Hepatic stellate cell (primary cell): ENCODE data around the gene LRRC2.
A peak's percentile ranks its signal among the peaks of the same experiment; 100 is the strongest.
"Not testable (repeated sequence)": the region's sequence is repeated elsewhere in the genome, so short reads cannot be mapped to it uniquely, and the experiment has no call there.

Experiments
- DNase-seq: peaks from one replicate; pipeline ENCODE4 v3.0.0; 2011; ENCODE audit warnings: low spot score

The LRRC2 gene

GRCh38 chr3:46584598-46585467 lies 18.7 kb upstream of the LRRC2 start:
- DNase-seq = no peak

GRCh38 chr3:46580675-46581074 lies 14.6 kb upstream of the LRRC2 start:
- no peak for DNase-seq

GRCh38 chr3:46579756-46580286 lies 13.7 kb upstream of the LRRC2 start:
- no peak for DNase-seq

GRCh38 chr3:46578973-46579755 lies 13.1 kb upstream of the LRRC2 start:
- no peak for DNase-seq

- DNase-seq = not testable (repeated sequence)
Observed at GRCh38 chr3:46577580-46578249, 11.6 kb upstream of the LRRC2 start.

- DNase-seq = no peak
Observed at GRCh38 chr3:46576879-46577278, 10.8 kb upstream of the LRRC2 start.

- DNase-seq = no peak
Observed at GRCh38 chr3:46576386-46576785, 10.3 kb upstream of the LRRC2 start.

GRCh38 chr3:46575577-46576222 lies 9.6 kb upstream of the LRRC2 start:
- DNase-seq = no peak

- DNase-seq = no peak
Observed at GRCh38 chr3:46574881-46575576, 8.9 kb upstream of the LRRC2 start.

GRCh38 chr3:46574243-46574646 lies 8.1 kb upstream of the LRRC2 start:
- DNase-seq = no peak

GRCh38 chr3:46573701-46574100 lies 7.6 kb upstream of the LRRC2 start:
- DNase-seq = no peak

GRCh38 chr3:46571684-46572083 lies 5.6 kb upstream of the LRRC2 start:
- DNase-seq = no peak

GRCh38 chr3:46565607-46566039 lies 479 bp downstream of the LRRC2 start:
- DNase-seq = peak; percentile 23

- no peak for DNase-seq
Observed at GRCh38 chr3:46565077-46565476, 1.0 kb downstream of the LRRC2 start.

GRCh38 chr3:46564190-46565021 lies 1.7 kb downstream of the LRRC2 start:
- no peak for DNase-seq

GRCh38 chr3:46561951-46562350 lies 4.2 kb downstream of the LRRC2 start:
- DNase-seq = no peak

GRCh38 chr3:46561511-46561910 lies 4.6 kb downstream of the LRRC2 start:
- no peak for DNase-seq

GRCh38 chr3:46559091-46559704 lies 6.9 kb downstream of the LRRC2 start:
- DNase-seq = no peak

- DNase-seq = peak; percentile 88
Observed at GRCh38 chr3:46558184-46559043, 7.7 kb downstream of the LRRC2 start.
